ENCODE results near the gene IMP3.

Gene IMP3

GRCh38 chr15:75672646-75673425, 32.8 kb upstream of the IMP3 start:
- no peak for DNase-seq

- DNase-seq, result no peak
Measured at GRCh38 chr15:75671730-75672602, 31.9 kb upstream of the IMP3 start.

GRCh38 chr15:75669879-75670212, 29.8 kb upstream of the IMP3 start:
- DNase-seq, result no peak

GRCh38 chr15:75669191-75669878, 29.3 kb upstream of the IMP3 start:
- DNase-seq, result no peak

GRCh38 chr15:75666823-75667501, 26.9 kb upstream of the IMP3 start:
- DNase-seq, result no peak

GRCh38 chr15:75663931-75664421, 24.0 kb upstream of the IMP3 start:
- DNase-seq, result no peak

- DNase-seq, result no peak
Measured at GRCh38 chr15:75662823-75663519, 22.9 kb upstream of the IMP3 start.

GRCh38 chr15:75661756-75662140, 21.7 kb upstream of the IMP3 start:
- DNase-seq, result no peak

GRCh38 chr15:75661100-75661755, 21.2 kb upstream of the IMP3 start:
- no peak for DNase-seq

- no peak for DNase-seq
Measured at GRCh38 chr15:75659928-75660645, 20.1 kb upstream of the IMP3 start.

GRCh38 chr15:75659141-75659771, 19.2 kb upstream of the IMP3 start:
- no peak for DNase-seq

- DNase-seq, result no peak
Measured at GRCh38 chr15:75656813-75657212, 16.8 kb upstream of the IMP3 start.

GRCh38 chr15:75656331-75656730, 16.3 kb upstream of the IMP3 start:
- DNase-seq, result no peak

GRCh38 chr15:75655931-75656330, 15.9 kb upstream of the IMP3 start:
- DNase-seq, result no peak

GRCh38 chr15:75654201-75654907, 14.3 kb upstream of the IMP3 start:
- DNase-seq, result no peak

- DNase-seq, result no peak
Measured at GRCh38 chr15:75653347-75653913, 13.4 kb upstream of the IMP3 start.

- no peak for DNase-seq
Measured at GRCh38 chr15:75651810-75652543, 12.0 kb upstream of the IMP3 start.

- no peak for DNase-seq
Measured at GRCh38 chr15:75650908-75651809, 11.1 kb upstream of the IMP3 start.
